HG03060 (cell line): ENCODE results near the gene IL1B.

Experiments used
- ATAC-seq: cut with Tn5 transposase; IDR thresholded peaks from one replicate; pipeline ENCODE4 v1.9.1; 2021; ENCODE audit warnings: low read depth, moderate number of reproducible peaks; ENCODE audit not compliant: unreplicated experiment

Gene IL1B

DNA sequence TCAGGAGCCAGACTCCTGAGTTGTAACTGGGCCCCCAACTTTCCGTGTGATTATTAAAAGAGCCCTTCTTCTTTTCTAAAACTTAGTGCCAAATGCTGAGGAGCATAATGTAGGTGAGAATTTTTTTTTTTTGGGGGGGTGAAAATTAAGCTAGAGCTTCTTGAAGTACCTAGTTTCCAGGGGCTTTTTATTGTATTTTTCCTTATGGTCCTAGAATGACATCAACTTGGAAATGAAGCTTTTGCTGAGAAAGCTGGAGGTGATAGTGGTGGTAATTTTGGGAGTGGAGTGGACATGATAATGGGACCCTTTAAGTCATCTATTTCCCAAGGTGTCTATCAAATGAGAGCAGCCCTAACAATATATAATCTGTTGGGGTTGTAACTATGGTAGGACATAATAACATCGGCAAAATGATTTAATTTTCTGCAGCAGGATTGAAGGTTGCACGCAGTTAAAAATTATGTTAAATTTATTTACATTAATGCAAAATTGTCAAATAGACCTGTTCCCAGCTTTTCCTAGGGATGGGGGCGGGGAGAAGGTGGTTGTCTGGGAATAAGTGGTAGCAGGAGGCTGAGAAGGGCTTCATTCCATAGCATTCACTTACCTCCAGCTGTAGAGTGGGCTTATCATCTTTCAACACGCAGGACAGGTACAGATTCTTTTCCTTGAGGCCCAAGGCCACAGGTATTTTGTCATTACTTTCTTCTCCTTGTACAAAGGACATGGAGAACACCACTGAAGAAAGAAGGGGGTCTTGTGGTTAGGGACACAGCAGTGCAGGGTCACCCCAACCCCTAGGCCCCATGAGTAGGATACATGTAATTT is 5.7 kb downstream of the IL1B start:
- no peak for ATAC-seq

DNA sequence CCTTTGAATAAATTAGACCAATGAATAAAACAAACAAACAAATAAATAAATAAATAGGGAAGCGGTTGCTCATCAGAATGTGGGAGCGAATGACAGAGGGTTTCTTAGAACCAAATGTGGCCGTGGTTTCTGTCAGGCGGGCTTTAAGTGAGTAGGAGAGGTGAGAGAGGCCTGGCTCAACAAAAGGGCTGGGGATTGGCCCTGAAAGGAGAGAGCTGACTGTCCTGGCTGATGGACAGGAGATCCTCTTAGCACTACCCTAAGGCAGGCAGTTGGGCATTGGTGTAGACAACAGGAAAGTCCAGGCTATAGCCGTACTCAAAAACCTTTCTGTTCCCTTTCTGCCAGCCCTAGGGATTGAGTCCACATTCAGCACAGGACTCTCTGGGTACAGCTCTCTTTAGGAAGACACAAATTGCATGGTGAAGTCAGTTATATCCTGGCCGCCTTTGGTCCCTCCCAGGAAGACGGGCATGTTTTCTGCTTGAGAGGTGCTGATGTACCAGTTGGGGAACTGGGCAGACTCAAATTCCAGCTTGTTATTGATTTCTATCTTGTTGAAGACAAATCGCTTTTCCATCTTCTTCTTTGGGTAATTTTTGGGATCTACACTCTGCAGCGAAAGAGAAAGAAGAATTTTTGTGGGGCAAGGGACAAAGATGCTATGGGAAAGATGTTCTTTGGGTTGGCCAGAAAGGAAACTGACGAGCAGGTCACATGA is 6.5 kb downstream of the IL1B start:
- no peak for ATAC-seq

DNA sequence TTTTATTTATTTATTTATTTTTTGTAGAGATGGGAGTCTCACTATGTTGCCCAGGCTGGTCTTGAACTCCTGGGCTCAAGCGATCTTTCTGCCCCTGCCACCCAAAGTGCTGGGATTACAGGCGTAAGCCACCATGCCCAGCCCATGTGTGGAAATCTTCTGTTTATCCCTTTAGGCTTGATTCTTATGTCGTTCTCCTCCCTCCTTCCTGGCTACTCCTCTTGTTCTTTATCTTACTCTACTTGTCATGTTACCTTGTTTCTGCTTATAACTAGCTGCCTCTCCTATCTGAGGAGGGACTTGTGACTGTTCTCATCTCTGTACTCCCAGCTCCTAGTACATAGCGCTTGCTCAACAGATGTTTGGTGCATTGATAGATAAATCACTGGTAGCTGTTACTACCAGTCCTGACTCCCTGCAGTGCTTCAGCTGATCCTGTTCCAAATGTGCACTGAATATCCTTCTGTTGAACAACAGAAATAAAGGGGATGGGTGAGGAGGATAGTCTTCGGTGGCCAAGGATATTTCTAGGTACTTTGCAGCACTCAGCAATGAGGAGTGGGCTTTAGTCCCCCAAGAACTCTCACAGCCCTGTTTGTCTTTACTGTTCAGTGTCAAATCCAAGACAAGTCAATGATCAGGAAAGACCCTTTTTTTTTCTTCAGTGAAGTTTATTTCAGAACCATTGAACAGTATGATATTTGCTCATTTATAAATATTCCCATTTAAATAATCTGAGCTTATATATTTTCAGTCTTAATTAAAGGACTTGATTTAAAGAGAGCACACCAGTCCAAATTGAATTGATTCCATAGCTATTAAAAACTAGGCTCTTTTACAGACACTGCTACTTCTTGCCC is 7.2 kb downstream of the IL1B start:
- ATAC-seq = no peak

DNA sequence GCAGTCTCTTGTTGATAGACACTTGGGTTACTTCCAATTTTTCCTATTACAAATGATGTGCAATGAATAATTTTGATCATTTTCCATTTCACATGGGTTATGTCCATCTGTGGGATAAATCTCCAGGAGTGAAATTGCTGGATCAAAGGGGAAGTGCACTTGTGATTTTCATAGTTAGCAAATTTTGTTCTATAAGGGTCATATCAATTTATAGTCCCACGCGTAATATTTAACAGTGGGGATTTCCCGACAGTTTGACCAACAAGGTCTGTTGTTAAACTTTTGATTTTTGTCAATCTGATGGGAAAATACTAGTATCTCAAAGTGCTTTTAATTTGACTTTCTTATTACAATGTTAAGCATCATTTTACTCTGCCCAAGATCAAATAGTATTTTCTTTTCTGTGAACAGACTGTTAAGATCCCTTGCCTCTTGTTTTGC is 8.3 kb downstream of the IL1B start:
- ATAC-seq = no peak

DNA sequence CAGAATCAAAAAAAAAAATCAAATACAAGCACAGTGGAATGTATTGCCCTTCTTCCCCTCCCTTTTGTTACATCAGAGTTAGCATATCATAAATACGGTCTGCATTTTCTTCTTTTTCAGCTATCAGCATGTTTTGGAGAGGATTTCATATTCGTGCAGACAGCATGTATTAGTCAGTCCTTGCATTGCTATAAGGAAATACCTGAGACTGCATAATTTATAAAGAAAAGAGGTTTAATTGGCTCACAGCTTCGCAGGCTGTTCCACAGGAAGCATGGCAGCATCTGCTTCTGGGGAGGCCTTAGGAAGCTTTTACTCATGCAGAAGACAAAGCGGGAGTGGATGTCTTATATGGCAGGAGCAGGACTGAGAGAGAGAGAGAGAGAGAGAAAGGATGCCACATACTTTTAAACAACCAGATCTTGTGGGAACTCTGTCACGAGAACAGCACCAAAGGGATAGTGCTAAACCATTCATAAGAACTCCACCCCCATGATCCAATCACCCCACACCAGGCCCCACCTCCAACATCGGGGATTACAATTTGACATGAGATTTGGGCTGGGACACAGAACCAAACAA is 8.9 kb downstream of the IL1B start:
- no peak for ATAC-seq

DNA sequence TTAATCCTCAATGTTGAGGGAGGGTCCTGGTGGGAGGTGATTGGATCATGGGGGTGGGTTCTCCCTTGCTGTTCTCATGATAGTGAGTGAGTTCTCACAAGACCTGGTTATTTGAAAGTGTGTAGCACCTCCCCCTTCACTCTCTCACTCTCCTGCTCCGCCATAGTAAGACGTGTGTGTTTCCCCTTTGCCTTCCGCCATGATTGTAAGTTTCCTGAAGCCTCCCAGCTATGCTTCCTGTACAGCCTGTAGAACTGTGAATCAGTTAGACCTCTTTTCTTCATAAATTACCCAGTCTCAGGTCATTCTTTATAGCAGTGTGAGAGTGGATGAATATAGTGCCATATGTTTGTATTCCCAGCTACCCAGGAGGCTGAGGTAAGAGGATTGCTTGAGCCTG is 9.6 kb downstream of the IL1B start:
- ATAC-seq = no peak

DNA sequence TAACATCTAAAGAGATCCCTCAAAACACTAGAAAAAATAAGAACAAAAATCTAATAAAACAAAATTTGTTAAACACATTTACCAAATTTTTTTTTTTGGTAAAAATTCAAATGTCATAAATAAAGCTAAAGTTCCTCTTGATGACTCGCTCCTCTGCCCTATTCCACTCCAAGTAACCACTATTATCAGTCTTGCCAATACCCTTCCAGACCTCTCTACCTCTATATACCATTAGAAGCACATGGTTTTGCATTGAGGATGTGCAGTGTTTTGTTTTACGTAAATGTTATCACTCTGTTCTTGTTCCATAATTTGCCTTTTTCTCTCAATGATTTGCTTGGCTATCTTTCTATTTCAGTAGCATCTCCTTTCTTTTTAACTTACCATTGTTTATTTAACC is 10.9 kb downstream of the IL1B start:
- no peak for ATAC-seq

DNA sequence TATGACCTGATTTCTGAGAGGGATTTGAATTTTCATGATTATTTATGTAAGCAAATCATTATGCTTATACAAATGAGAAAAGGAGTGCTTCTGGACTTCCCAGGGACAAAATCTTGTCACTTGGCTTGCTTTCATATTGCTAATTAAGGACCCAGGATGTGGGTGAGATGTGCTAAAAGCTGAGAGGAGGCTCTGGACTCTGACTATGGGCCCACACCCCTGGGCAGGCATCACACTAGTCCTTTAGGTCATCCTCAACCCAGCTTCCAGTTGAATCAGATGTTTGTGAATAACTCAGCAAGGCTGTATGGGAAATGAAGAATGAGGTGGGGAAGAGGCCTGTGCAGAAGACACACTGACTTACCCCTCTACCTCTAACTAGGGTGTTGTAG is 11.9 kb downstream of the IL1B start:
- ATAC-seq = no peak

DNA sequence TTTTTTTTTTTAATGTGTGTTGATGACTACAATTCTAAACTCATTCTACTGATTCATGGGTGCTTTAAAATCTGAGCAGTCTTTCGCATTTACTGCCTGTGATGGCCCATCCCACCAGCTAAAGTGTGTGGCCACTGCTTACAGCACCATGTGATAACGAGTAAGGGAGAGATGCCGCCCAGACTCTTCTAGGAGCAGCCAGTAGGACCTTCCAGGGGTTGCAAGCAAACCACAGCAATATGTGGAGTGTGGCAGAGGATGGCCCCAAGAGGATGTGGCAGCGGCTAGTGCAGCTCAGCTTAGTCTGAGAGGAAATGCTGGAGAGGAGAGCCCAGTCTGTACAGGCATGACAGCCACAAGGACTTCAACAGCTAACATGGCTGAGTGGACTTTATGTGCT is 14.9 kb downstream of the IL1B start:
- no peak for ATAC-seq

DNA sequence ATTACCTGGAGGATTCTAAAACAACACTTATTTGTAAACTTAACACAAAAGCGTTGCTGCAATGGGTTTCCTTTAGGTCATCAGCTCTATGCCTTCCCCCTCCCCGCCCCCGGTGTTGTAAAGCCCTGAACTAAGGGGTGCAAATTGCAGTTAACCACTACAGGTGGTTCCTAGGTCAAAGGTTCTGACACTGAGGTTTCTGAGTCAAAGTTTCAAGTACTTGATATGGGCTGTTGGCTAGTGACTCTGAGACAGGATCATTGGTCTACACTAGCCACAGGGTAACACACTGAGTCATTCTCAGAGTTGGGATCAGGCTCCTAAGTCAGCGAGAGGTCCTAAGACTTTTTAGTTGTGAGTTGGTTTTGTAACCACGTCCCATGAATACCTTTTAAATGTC is 15.4 kb downstream of the IL1B start:
- peak; percentile 77 for ATAC-seq

DNA sequence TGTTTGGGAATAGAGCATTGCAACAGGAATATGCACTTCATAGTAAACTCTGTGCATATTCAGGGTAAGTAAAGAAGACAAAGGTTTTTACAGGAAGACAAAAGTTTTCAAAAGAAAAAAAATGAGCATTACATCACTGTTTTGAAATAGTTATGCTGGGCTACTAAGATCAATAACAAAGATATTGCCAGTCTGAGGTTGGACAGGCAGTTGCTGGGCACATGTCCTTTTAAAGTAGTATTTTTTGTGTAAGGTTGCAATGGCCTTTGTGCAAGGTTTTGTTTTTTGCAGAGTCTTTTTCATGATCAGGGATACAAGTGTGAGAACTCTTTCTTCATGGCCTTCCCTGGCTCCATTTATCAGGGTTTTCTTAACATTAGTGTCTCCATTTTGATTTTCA is 16.2 kb downstream of the IL1B start:
- no peak for ATAC-seq

DNA sequence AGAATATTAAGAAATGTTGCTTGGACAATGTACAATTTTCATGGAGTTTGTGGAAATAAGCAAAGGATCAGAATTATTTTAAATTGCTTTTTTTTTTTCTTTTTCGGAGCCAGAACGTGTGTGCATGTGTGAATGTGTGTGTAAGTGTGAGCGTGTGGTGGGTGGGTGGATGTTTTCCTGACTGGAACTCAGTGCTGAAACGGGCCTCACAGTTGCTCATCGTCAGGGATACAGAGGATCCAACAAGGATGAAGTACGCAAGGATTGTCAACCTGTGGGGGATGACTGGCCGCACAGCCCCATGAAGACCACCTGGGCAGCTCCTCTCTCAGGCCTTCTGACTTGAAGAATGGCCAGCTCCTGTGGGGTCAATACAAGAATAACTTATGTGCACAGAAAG is 17.5 kb downstream of the IL1B start:
- ATAC-seq = no peak

DNA sequence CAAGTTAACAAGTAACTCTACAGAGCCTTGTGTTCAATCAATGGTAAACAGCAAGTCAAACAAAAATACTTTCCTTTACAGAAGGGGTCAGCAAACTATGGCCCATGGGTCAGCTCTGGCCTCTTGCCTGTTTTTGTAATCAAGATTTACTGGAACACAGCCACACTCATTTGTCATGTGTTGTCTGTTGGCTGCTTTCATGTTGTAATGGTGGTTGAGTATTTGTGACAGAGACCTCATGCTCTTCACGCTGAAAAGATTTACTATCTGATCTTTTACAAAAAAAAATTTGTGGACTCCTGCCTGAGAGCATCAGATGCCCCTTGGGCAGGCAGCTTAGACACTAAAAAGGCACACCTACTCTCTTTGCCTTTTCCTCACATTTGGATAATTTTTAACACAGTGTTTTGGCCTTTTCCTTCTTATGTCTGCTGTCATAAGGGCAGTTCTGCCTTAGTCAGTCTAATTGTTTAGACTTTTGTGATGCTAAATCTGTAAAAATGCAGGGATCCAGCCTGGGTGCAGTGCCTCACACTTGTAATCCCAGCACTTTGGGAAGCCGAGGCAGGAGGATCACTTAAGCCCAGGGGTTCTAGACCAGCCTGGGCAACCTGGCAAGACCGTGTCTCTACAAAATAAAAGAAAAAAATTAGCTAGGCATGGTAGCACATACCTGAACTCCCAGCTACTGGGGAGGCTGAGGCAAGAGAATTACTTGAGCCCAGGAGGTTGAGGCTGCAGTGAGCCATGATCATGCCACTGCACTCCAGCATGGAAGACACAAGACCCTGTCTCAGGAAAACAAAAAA is 18.3 kb downstream of the IL1B start:
- no peak for ATAC-seq

DNA sequence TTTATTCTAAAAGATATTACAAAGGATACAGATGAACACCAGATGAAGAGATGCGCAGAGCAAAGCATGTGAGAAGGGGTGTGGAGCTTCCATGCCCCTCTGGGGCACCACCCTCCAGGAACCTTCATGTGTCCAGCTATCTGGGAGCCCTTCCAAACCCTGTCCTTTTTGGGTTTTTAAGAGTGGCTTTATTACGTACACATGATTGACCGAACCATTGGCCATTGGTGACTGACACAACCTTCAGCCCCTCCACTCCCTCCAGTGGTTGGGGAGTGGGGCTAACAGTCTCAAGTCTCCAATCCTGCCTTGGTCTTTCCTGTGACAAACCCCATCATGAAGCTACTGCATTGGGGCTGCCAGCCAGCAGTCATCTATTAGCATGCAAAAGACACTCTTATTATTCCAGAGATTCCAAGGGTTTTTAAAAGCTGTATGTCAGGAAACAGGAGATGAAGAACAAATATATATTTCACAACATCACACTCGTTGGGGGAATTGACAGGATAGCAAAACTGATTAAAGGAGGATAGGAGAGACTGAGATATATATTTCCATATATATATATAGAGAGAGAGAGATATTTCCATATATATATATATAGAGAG is 19.4 kb downstream of the IL1B start:
- no peak for ATAC-seq

DNA sequence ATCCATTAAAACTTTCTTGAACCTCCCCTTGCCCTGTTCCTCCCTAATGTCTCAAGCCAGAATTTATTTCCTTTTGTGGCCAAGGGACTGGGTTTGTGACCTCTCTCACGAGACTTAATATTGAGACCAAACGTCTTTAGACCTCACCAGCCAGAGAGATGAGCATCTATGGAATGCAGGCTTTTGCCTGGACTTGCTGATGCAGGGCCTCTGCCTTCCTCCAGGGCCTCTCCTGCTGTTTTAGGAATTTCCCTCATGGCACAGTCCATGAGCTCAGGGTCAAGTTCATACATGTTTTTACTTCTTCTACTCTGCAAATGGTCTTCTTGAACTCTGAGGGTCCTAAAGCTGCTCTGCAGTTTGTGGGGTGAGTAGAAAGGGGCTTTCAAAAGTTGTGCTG is 22.3 kb downstream of the IL1B start:
- no peak for ATAC-seq

DNA sequence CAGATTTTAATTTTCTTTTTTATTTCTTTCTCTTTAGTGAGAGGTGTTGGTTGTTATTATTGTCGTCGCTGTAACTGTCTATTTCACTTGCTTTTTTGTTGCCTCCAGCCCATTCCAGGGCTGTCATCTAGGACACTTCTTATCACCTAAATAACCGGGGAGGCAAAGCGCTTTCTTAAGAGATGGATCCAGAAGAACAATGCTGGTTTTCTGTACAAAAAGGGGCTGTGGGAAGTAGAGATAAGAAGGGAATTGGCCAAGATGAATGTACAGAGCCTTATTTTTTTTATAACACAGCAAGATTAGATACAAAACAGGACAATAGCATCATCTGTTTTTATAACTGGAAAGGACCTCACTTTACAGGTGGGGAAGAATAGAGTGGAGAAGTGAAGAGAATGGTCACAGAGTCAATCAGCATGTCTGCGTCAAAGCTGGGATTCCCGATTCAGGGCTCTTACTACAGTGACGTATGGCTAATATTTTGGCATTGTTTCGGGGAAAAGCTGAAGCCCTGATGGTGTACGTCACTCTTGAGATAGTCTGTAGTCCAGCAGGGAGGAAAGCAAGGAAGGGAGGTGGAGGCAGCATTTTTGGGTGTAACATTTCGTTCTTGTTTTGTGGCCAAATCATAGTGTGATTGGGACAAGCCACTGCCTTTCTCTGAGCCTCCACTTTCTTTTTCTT is 23.2 kb downstream of the IL1B start:
- no peak for ATAC-seq

DNA sequence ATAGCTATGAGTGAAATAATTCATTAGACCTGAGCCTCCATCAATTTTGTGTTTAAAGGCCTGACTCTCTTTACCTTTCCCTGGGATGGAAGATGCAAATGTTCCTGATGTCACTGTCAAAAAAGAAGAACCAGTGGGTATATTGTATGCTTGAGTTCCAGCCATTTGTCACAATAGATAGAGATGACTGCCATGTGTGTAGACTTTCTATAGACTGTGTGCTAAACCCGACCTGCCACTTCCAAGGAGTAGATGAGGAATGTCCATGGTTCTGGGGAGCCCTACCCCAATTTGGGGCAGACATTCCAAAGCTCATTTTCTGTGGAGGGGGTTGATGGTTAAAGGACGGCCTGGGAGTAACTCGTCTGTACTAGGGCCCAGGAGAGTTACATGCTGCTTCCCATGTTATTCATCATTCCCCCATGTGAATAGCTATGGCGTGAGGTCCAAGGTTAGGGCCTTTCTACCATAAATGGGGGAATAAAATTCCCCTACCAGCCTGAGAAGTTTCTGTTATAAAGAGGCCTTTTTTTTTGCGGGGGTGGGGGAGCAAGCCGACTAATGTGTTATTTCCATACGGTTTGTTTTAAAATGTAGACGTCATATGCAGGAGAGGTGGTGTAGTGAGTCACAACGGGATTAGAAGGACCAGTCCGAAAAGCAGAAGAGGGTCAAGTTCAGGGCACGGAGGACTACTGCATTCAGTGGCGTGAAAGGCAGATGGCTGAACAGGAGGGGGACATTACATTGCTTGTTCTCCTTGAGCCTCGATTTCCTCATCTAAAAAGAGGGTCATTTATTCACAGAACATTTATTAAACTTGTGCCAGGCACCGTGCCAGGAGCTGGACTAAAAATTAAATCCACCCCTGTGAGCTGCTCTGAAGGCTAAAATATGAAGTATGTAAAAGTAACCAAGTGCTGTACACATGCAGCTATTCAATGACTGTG is 24.0 kb downstream of the IL1B start:
- ATAC-seq = no peak

DNA sequence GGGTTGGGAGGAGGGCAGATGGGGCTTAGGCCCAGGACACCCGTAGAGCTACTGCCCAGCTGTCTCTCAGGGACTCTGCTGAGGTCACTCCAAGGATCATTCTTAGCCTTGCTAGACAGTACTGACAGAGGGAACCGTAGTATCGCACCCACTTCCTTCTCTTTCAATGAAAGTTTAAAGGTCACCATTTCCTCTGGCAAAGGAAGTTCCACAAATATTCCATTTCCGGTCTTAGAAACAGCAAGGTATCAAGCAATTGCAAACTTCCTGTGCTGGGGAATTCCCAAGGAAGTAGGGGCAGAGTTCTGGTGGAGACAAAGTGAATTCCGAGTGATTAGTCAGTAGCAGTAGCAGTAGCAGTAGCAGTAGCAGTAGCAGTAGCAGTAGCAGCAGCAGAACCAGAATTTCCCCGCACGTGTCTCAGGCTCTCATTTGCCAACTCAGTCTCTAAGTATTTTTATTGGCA is 24.7 kb downstream of the IL1B start:
- no peak for ATAC-seq
